ENCODE data around the gene GAREM2.
A peak's percentile ranks its signal among the peaks of the same experiment; 100 is the strongest.

GAREM2 gene

DNA sequence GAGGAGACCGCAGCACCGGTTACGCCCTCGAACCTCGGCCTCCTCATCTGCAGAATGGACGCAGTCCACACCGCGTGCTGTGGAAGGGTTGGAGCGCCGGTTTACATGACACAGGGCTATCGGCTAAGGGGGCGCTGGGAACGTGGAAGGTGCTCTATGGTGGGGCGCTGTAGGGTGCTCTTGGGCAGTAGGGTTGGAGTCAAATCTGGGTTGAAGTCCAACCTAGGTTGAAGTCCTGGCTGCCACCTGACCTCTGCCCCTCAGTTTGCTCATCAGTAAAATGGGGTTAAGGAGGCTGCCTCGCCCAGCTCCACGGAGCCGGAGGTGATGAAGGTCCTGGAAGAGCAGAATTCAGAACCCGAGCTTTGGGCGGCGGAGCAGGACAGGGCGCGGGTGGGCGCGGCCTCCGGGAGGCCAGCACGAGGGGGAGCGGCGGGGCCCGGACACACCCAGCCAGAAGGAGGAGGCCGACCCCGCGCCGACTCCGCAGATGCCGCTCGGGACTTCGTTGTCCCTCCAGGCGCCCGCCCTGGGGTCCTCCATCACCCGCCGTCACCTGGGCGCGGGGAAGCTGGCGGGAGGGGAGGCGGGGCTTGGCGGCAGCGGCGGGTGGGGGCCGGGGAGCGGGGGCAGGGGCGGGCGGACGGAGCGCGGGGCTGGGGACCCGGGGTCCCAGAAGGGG lies 558 bp upstream of the GAREM2 start:
- 0 out of 2 replicates have a peak overlapping the region, but pooled peaks have one; percentile 15 for H3K4me3 ChIP-seq (replicated peaks; ENCODE audit: insufficient read depth, low read length)

DNA sequence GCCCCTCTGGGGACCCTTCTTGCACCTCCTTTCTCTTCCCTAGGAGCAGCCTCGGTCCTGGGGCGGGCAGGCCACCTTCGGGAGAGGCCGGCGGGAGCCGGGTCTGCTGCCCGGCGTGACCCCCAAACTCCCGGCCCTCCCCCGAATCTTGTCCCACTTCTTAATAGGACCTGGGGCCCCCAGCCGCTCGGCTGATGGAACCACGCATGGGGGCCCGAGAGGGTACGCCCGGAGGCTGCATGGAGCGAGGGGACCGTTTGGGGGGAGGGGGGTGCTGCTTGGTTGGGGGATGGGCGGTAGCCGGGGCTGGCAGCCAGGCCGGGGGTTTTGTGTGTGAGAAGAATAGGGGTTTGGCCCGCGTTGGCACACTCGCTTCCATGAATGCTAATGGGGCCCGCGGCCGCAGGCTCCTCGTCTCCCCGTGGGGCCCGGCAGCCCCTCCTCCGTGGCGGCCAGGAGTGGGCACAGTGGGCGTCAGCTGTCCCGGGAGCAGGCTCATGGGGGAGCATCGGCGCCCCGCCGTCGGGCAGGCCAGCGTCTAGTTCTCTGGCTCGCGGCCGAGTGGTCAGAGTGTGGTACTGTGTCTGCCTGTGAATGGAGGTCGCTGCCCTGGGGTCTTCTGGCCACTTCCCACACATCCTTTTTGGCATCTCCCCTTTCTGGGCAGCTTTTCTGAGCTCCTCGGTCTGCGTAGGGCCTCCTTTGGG lies 1.0 kb downstream of the GAREM2 start:
- H3K27ac ChIP-seq (replicated peaks), result no peak overlapping the region
- DNase-seq (ENCODE audit: low read depth in 1 of 2, low spot score in 1 of 2), result no peak
- TF ChIP-seq GABPA (IDR thresholded peaks at IDR 0.05; ENCODE audit: low read depth), result no peak
- TF ChIP-seq POLR2AphosphoS5 (IDR thresholded peaks at IDR 0.05; ENCODE audit: low read depth), result no peak
- TF ChIP-seq SPI1 (IDR thresholded peaks at IDR 0.05; ENCODE audit: borderline replicate concordance, low read depth), result no peak
- TF ChIP-seq, protein P1, sequence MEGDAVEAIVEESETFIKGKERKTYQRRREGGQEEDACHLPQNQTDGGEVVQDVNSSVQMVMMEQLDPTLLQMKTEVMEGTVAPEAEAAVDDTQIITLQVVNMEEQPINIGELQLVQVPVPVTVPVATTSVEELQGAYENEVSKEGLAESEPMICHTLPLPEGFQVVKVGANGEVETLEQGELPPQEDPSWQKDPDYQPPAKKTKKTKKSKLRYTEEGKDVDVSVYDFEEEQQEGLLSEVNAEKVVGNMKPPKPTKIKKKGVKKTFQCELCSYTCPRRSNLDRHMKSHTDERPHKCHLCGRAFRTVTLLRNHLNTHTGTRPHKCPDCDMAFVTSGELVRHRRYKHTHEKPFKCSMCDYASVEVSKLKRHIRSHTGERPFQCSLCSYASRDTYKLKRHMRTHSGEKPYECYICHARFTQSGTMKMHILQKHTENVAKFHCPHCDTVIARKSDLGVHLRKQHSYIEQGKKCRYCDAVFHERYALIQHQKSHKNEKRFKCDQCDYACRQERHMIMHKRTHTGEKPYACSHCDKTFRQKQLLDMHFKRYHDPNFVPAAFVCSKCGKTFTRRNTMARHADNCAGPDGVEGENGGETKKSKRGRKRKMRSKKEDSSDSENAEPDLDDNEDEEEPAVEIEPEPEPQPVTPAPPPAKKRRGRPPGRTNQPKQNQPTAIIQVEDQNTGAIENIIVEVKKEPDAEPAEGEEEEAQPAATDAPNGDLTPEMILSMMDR (IDR thresholded peaks at IDR 0.05; ENCODE audit: insufficient read depth, low read length), result no peak
- TF ChIP-seq, protein P2, sequence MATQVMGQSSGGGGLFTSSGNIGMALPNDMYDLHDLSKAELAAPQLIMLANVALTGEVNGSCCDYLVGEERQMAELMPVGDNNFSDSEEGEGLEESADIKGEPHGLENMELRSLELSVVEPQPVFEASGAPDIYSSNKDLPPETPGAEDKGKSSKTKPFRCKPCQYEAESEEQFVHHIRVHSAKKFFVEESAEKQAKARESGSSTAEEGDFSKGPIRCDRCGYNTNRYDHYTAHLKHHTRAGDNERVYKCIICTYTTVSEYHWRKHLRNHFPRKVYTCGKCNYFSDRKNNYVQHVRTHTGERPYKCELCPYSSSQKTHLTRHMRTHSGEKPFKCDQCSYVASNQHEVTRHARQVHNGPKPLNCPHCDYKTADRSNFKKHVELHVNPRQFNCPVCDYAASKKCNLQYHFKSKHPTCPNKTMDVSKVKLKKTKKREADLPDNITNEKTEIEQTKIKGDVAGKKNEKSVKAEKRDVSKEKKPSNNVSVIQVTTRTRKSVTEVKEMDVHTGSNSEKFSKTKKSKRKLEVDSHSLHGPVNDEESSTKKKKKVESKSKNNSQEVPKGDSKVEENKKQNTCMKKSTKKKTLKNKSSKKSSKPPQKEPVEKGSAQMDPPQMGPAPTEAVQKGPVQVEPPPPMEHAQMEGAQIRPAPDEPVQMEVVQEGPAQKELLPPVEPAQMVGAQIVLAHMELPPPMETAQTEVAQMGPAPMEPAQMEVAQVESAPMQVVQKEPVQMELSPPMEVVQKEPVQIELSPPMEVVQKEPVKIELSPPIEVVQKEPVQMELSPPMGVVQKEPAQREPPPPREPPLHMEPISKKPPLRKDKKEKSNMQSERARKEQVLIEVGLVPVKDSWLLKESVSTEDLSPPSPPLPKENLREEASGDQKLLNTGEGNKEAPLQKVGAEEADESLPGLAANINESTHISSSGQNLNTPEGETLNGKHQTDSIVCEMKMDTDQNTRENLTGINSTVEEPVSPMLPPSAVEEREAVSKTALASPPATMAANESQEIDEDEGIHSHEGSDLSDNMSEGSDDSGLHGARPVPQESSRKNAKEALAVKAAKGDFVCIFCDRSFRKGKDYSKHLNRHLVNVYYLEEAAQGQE (IDR thresholded peaks at IDR 0.05; ENCODE audit: insufficient replicate concordance, low read depth), result no peak
- no peak overlapping the region for H3K4me3 ChIP-seq (replicated peaks; ENCODE audit: insufficient read depth, low read length)
- H3K27me3 ChIP-seq (ENCODE audit: insufficient read depth, poor library complexity, severe bottlenecking), result peaks cover 26% of the 10 kb centered on the region

More for the DNA sequence above, 558 bp upstream of the GAREM2 start:
- TF ChIP-seq, protein P2 (IDR thresholded peaks at IDR 0.05; ENCODE audit: insufficient replicate concordance, low read depth), result no peak
- TF ChIP-seq SPI1 (IDR thresholded peaks at IDR 0.05; ENCODE audit: borderline replicate concordance, low read depth), result no peak
- no peak for TF ChIP-seq POLR2AphosphoS5 (IDR thresholded peaks at IDR 0.05; ENCODE audit: low read depth)
- TF ChIP-seq, protein P1 (IDR thresholded peaks at IDR 0.05; ENCODE audit: insufficient read depth, low read length), result no peak
- no peak for TF ChIP-seq GABPA (IDR thresholded peaks at IDR 0.05; ENCODE audit: low read depth)
- peaks cover 24% of the 10 kb centered on the region for H3K27me3 ChIP-seq (ENCODE audit: insufficient read depth, poor library complexity, severe bottlenecking)
- H3K27ac ChIP-seq (replicated peaks), result no peak overlapping the region
- DNase-seq (ENCODE audit: low read depth in 1 of 2, low spot score in 1 of 2), result no peak

DNA sequence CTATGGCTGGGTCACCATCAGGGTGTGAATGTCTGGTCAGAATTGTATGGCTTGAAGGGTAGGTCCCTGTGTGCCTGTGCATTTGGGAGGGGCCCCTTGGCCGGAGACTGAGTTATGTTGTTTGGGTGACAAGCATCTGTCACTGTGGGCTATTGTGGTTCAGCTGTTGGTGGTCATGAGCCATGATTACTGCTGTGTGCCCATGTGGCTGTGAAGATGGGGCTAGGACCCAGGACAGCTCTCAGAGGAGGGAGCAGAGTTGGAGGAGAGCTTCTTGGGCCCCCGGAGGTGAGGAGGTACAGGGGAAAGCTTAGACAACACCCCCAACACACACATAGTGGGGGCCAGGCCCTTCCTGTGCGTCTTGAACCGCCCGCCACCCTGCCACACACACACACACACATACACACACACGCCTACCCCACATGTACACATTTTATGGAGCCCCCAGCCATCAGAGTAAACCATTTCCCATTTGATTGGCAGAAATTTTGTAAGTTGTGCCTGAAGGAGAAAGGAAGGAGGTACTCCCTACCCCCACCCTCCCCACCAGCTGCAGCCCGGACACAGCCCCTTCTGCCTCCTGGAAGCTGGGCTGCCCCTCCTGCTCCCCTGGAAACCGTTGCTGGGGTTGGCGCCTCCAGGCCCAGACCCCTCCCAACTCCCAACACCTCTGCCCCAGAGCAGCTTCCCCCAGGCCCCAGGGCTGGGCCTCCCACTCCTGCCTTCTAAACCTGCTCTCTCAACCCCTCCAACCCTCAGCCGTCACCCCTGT lies 2.0 kb downstream of the GAREM2 start:
- Histone ChIP-seq H3K27me3 (ENCODE audit: insufficient read depth, poor library complexity, severe bottlenecking) (peaks cover 30% of the 10 kb centered on the region), H3K4me3 (replicated peaks; ENCODE audit: insufficient read depth, low read length) (no peak overlapping the region), H3K27ac (replicated peaks) (no peak overlapping the region)
- DNase-seq (ENCODE audit: low read depth in 1 of 2, low spot score in 1 of 2), result no peak
- TF ChIP-seq SPI1 (IDR thresholded peaks at IDR 0.05; ENCODE audit: borderline replicate concordance, low read depth), result no peak
- TF ChIP-seq GABPA (IDR thresholded peaks at IDR 0.05; ENCODE audit: low read depth), result no peak
- TF ChIP-seq, protein P1 (IDR thresholded peaks at IDR 0.05; ENCODE audit: insufficient read depth, low read length), result no peak
- TF ChIP-seq, protein P2 (IDR thresholded peaks at IDR 0.05; ENCODE audit: insufficient replicate concordance, low read depth), result peak; percentile 80
- TF ChIP-seq POLR2AphosphoS5 (IDR thresholded peaks at IDR 0.05; ENCODE audit: low read depth), result no peak
